Trophoblast cell (in vitro differentiated cells and primary cell): ENCODE data around the gene MUC5B.
"Not testable (repeated sequence)": the region's sequence is repeated elsewhere in the genome, so short reads cannot be mapped to it uniquely, and the experiment has no call there.

Experiments
- DNase-seq, 2 donors: peaks; one replicate each; pipeline ENCODE4 v3.0.0-alpha.2; 2016
- H2AFZ ChIP-seq: 2 replicates; pipeline ENCODE4 v1.6.1; 2013; ENCODE audit warnings: low read length, moderate library complexity, mild to moderate bottlenecking; ENCODE audit not compliant: insufficient read depth, poor library complexity
- H2AK5ac ChIP-seq: 2 replicates; pipeline ENCODE4 v1.6.1; 2013; ENCODE audit warnings: mild to moderate bottlenecking, low read length
- H2BK120ac ChIP-seq: 2 replicates; pipeline ENCODE4 v1.6.1; 2013; ENCODE audit warnings: low read length, mild to moderate bottlenecking, moderate library complexity; ENCODE audit not compliant: insufficient read depth, poor library complexity
- H2BK12ac ChIP-seq: 2 replicates; pipeline ENCODE4 v1.6.1; 2013; ENCODE audit warnings: mild to moderate bottlenecking, low read length, moderate library complexity
- H2BK5ac ChIP-seq: 2 replicates; pipeline ENCODE4 v1.6.1; 2013; ENCODE audit warnings: low read length, low read depth, moderate library complexity, mild to moderate bottlenecking; ENCODE audit not compliant: poor library complexity
- H3K14ac ChIP-seq: 2 replicates; pipeline ENCODE4 v1.6.1; 2013; ENCODE audit warnings: mild to moderate bottlenecking, low read length
- H3K18ac ChIP-seq: 2 replicates; pipeline ENCODE4 v1.6.1; 2013; ENCODE audit warnings: mild to moderate bottlenecking, low read length
- H3K23ac ChIP-seq: 2 replicates; pipeline ENCODE4 v1.6.1; 2013; ENCODE audit warnings: low read length
- H3K27ac ChIP-seq: 2 replicates; pipeline ENCODE4 v1.5.1; 2013; ENCODE audit warnings: low read depth, mild to moderate bottlenecking, inconsistent platforms, low read length, moderate library complexity
- H3K27me3 ChIP-seq: 2 replicates; pipeline ENCODE4 v1.6.1; 2013; ENCODE audit warnings: inconsistent platforms, mild to moderate bottlenecking, low read length, moderate library complexity; ENCODE audit not compliant: insufficient read depth
- H3K36me3 ChIP-seq, 2 experiments: 1 replicate in 1 of 2; 2 replicates in 1 of 2; pipeline ENCODE4 v1.6.1; 2013; ENCODE audit warnings: low read length in 2 of 2, mild to moderate bottlenecking in 2 of 2, moderate library complexity in 1 of 2; ENCODE audit not compliant: insufficient read depth in 2 of 2, control insufficient read depth in 1 of 2
- H3K4ac ChIP-seq: 2 replicates; pipeline ENCODE4 v1.6.1; 2013; ENCODE audit warnings: low read depth, mild to moderate bottlenecking, low read length, moderate library complexity
- H3K4me1 ChIP-seq, 2 experiments: 1 replicate in 1 of 2; 2 replicates in 1 of 2; pipeline ENCODE4 v1.6.1; 2013; ENCODE audit warnings: low read length in 2 of 2, mild to moderate bottlenecking in 2 of 2, moderate library complexity in 1 of 2; ENCODE audit not compliant: insufficient read depth in 2 of 2, control insufficient read depth in 1 of 2
- H3K4me2 ChIP-seq: 2 replicates; pipeline ENCODE4 v1.6.1; 2013; ENCODE audit warnings: inconsistent platforms, mild to moderate bottlenecking, low read length, moderate library complexity
- H3K4me3 ChIP-seq: 2 replicates; pipeline ENCODE4 v1.5.1; 2013; ENCODE audit warnings: mild to moderate bottlenecking, low read depth, low read length, inconsistent platforms
- H3K79me1 ChIP-seq: one replicate; pipeline ENCODE4 v1.6.1; 2013; ENCODE audit warnings: low read length
- H3K79me2 ChIP-seq: 2 replicates; pipeline ENCODE4 v1.6.1; 2013; ENCODE audit warnings: low read length, mild to moderate bottlenecking; ENCODE audit not compliant: control insufficient read depth, insufficient read depth, poor library complexity
- H3K9ac ChIP-seq: 2 replicates; pipeline ENCODE4 v1.6.1; 2013; ENCODE audit warnings: mild to moderate bottlenecking, low read length
- H3K9me3 ChIP-seq: 2 replicates; pipeline ENCODE4 v1.6.1; 2013; ENCODE audit warnings: low read depth, mild to moderate bottlenecking, control low read depth, inconsistent platforms, low read length; ENCODE audit not compliant: insufficient read depth
- H4K12ac ChIP-seq: 2 replicates; pipeline ENCODE4 v1.6.1; 2013; ENCODE audit warnings: low read depth, mild to moderate bottlenecking, low read length, moderate library complexity
- H4K8ac ChIP-seq: 2 replicates; pipeline ENCODE4 v1.6.1; 2013; ENCODE audit warnings: low read depth, mild to moderate bottlenecking, low read length, moderate library complexity
- H4K91ac ChIP-seq: one replicate; pipeline ENCODE4 v1.6.1; 2013; ENCODE audit warnings: low read depth, mild to moderate bottlenecking, low read length, moderate library complexity
- whole genome bisulfite sequencing: extraction: QIAGEN DNeasy Blood & Tissue Kit; methylation state at CpG from one replicate; pipeline ENCODE4 v1.1.7; 2013; ENCODE audit warnings: missing lambda C conversion rate; ENCODE audit not compliant: insufficient read length, insufficient coverage; ENCODE audit errors: extremely low coverage; 5-methylcytosine and 5-hydroxymethylcytosine counted together

The MUC5B gene

GRCh38 chr11:1180947-1181391 lies 41.9 kb upstream of the MUC5B start:
- no peak overlapping the region for H3K14ac ChIP-seq
- no peak overlapping the region for H4K8ac ChIP-seq

GRCh38 chr11:1181420-1181819 lies 41.4 kb upstream of the MUC5B start:
- no peak overlapping the region for H3K18ac ChIP-seq
- H2BK12ac ChIP-seq = no peak overlapping the region
- no peak overlapping the region for H3K9ac ChIP-seq
- H3K27ac ChIP-seq = no peak overlapping the region
- H3K14ac ChIP-seq = no peak overlapping the region
- no peak overlapping the region for H2BK5ac ChIP-seq
- no peak overlapping the region for H2BK120ac ChIP-seq
- no peaks in the 10 kb centered on the region for H3K27me3 ChIP-seq
- no peak overlapping the region for H3K4ac ChIP-seq
- no peaks in the 10 kb centered on the region for H3K79me1 ChIP-seq
- DNase-seq = no peak
- no peak overlapping the region for H2AK5ac ChIP-seq
- H2AFZ ChIP-seq = no peak overlapping the region
- peaks cover 79% of the 10 kb centered on the region for H3K9me3 ChIP-seq
- H4K8ac ChIP-seq = no peak overlapping the region
- no peak overlapping the region for H3K4me2 ChIP-seq
- no peak overlapping the region for H3K23ac ChIP-seq
- no peaks in the 10 kb centered on the region for H3K4me1 ChIP-seq
- WGBS = no CpG with 5 or more reads among the region's 10 CpGs
- no peak overlapping the region for H4K91ac ChIP-seq
- H3K4me3 ChIP-seq = no peak overlapping the region
- H3K36me3 ChIP-seq = peaks cover 0 to 2% of the 10 kb centered on the region in 2 experiments
- no peak overlapping the region for H4K12ac ChIP-seq
- no peaks in the 10 kb centered on the region for H3K79me2 ChIP-seq

More at GRCh38 chr11:1180947-1181391, 41.9 kb upstream of the MUC5B start:
- DNase-seq = no peak
- H4K12ac ChIP-seq = no peak overlapping the region
- H3K9me3 ChIP-seq = peaks cover 80% of the 10 kb centered on the region
- no peaks in the 10 kb centered on the region for H3K4me1 ChIP-seq
- H3K79me2 ChIP-seq = no peaks in the 10 kb centered on the region
- H4K91ac ChIP-seq = no peak overlapping the region
- no peak overlapping the region for H2BK120ac ChIP-seq
- no peaks in the 10 kb centered on the region for H3K79me1 ChIP-seq
- peaks cover 0 to 2% of the 10 kb centered on the region in 2 experiments for H3K36me3 ChIP-seq
- WGBS = no CpG with 5 or more reads among the region's 29 CpGs
- H2BK12ac ChIP-seq = no peak overlapping the region
- no peak overlapping the region for H3K18ac ChIP-seq
- no peak overlapping the region for H3K27ac ChIP-seq
- no peak overlapping the region for H3K9ac ChIP-seq
- H3K27me3 ChIP-seq = no peaks in the 10 kb centered on the region
- no peak overlapping the region for H2AFZ ChIP-seq
- H3K4me3 ChIP-seq = no peak overlapping the region
- H2BK5ac ChIP-seq = no peak overlapping the region
- H2AK5ac ChIP-seq = no peak overlapping the region
- no peak overlapping the region for H3K4ac ChIP-seq
- no peak overlapping the region for H3K4me2 ChIP-seq
- H3K23ac ChIP-seq = no peak overlapping the region

GRCh38 chr11:1181853-1182535 lies 40.9 kb upstream of the MUC5B start:
- WGBS = no CpG with 5 or more reads among the region's 41 CpGs
- no peak overlapping the region for H2BK5ac ChIP-seq
- no peak overlapping the region for H2BK120ac ChIP-seq
- no peak overlapping the region for H3K4ac ChIP-seq
- peak overlapping the region; percentile 53 for H3K4me3 ChIP-seq
- H2AK5ac ChIP-seq = no peak overlapping the region
- no peak for DNase-seq
- H3K9ac ChIP-seq = no peak overlapping the region
- no peak overlapping the region for H3K14ac ChIP-seq
- H3K4me1 ChIP-seq = no peaks in the 10 kb centered on the region
- H3K9me3 ChIP-seq = peaks cover 78% of the 10 kb centered on the region
- no peak overlapping the region for H4K12ac ChIP-seq
- no peaks in the 10 kb centered on the region for H3K79me2 ChIP-seq
- no peak overlapping the region for H2AFZ ChIP-seq
- no peak overlapping the region for H3K4me2 ChIP-seq
- no peak overlapping the region for H4K8ac ChIP-seq
- H3K27me3 ChIP-seq = no peaks in the 10 kb centered on the region
- H3K36me3 ChIP-seq = peaks cover 0 to 2% of the 10 kb centered on the region in 2 experiments
- no peak overlapping the region for H3K23ac ChIP-seq
- no peak overlapping the region for H2BK12ac ChIP-seq
- no peaks in the 10 kb centered on the region for H3K79me1 ChIP-seq
- no peak overlapping the region for H3K18ac ChIP-seq
- no peak overlapping the region for H4K91ac ChIP-seq
- H3K27ac ChIP-seq = no peak overlapping the region

GRCh38 chr11:1184139-1184538 lies 38.7 kb upstream of the MUC5B start:
- H3K9me3 ChIP-seq = peaks cover 73% of the 10 kb centered on the region
- H3K23ac ChIP-seq, H3K4me2 ChIP-seq, DNase-seq, H3K18ac ChIP-seq, H3K27me3 ChIP-seq, H4K8ac ChIP-seq, H4K12ac ChIP-seq, H3K4me3 ChIP-seq, H3K14ac ChIP-seq, H2BK5ac ChIP-seq, H3K4ac ChIP-seq, H4K91ac ChIP-seq, H3K4me1 ChIP-seq, H2BK120ac ChIP-seq, H3K79me2 ChIP-seq, H3K27ac ChIP-seq, H2AK5ac ChIP-seq, H2AFZ ChIP-seq, H2BK12ac ChIP-seq, H3K36me3 ChIP-seq, H3K9ac ChIP-seq, H3K79me1 ChIP-seq: not testable (repeated sequence)
- no CpG with 5 or more reads among the region's 22 CpGs for WGBS
